ENCODE measurements around the gene MRPS18B.

DNA sequence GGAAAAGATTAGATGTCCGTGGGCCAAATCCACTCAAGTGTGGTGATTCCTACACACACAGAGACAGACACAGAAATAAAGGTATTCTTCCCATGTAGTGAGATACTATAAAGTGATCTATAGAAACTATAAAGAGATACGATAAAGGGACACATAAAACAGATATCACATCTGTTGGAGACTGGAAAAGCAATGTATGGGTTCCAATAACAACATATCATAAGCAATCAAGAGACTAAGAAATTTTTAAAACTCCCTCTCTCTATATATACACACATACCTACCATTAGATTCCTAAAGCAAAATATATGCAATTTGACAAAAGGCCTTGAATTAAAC lies 5.8 kb upstream of the MRPS18B start:
- TF ChIP-seq CTCF (IDR thresholded peaks at IDR 0.05; ENCODE audit: insufficient read depth, low read length) (no peak), GABPA (IDR thresholded peaks at IDR 0.05; ENCODE audit: low read depth) (no peak)

Data from HL-60 (cell line).